Small intestine (tissue), 7 donors: ENCODE measurements around the gene ANKRD33B. TPM values are rescaled to one million over a fixed set of nuclear protein-coding genes. Genes with fewer than 3 reads are reported as not detected.

Source experiments
- DNase-seq, 2 donors: peaks; one replicate each; pipeline versions ENCODE4 v3.0.0 to v3.0.0-alpha.2; 2013
- FAIRE-seq: peaks from 2 replicates; lab custom pipeline; 2012; peaks lifted over from hg19 to GRCh38; lab: Jason Lieb, UNC
- H3K27ac ChIP-seq, 3 donors: one replicate each; pipeline ENCODE4 v1.5.1; 2013; ENCODE audit warnings: low read length in 2 of 3, mild to moderate bottlenecking in 2 of 3, control low read depth in 1 of 3, inconsistent platforms in 1 of 3, low read depth in 1 of 3, moderate library complexity in 1 of 3
- H3K27me3 ChIP-seq, 3 donors: one replicate each; pipeline ENCODE4 v1.6.1; 2013; ENCODE audit warnings: low read length in 3 of 3, inconsistent platforms in 1 of 3; ENCODE audit not compliant: control insufficient read depth in 3 of 3, insufficient read depth in 3 of 3
- H3K36me3 ChIP-seq, 3 donors: one replicate each; pipeline ENCODE4 v1.6.1; 2013; ENCODE audit warnings: low read length in 3 of 3, inconsistent platforms in 1 of 3, low read depth in 1 of 3, mild to moderate bottlenecking in 1 of 3, moderate library complexity in 1 of 3; ENCODE audit not compliant: control insufficient read depth in 3 of 3, insufficient read depth in 2 of 3
- H3K4me1 ChIP-seq, 3 donors: one replicate each; pipeline ENCODE4 v1.6.1; 2013; ENCODE audit warnings: low read length in 2 of 3, inconsistent platforms in 1 of 3, low read depth in 1 of 3, mild to moderate bottlenecking in 1 of 3, moderate library complexity in 1 of 3; ENCODE audit not compliant: control insufficient read depth in 3 of 3, insufficient read depth in 2 of 3
- H3K4me3 ChIP-seq, 3 donors: one replicate each; pipeline ENCODE4 v1.5.1; 2013; ENCODE audit warnings: low read length in 3 of 3, control low read depth in 1 of 3, inconsistent platforms in 1 of 3, low read depth in 1 of 3, mild to moderate bottlenecking in 1 of 3, moderate library complexity in 1 of 3
- H3K9me3 ChIP-seq, 2 donors: one replicate each; pipeline ENCODE4 v1.6.1; 2013; ENCODE audit warnings: low read depth in 1 of 2, low read length in 1 of 2; ENCODE audit not compliant: control insufficient read depth in 2 of 2, insufficient read depth in 1 of 2
- WGBS, 3 donors: extraction: QIAGEN DNeasy Blood & Tissue Kit; methylation state at CpG; one replicate each; pipeline ENCODE4 v1.1.7; 2013; 5-methylcytosine and 5-hydroxymethylcytosine counted together
- polyA plus RNA-seq, 4 donors: library from polyadenylated mRNA; stranded (reverse) in 3 of 4; unstranded in 1 of 4; fragments of 200-250 nt in 3 of 4; fragments of 120-200 nt in 1 of 4; gene quantifications; one replicate each; pipeline versions ENCODE4 v1.2.1 to v1.2.3, GENCODE V29; 2013
- donor health status: healthy with polysubstance abuse.
- donor health status: control.
- donor health status: control.
- donor health status: Bipolar disorder and iron deficiency.
- donor health status: healthy.

The ANKRD33B gene
- polyA plus RNA-seq, 4 donors: 0.25 to 1.0 (median 0.27) TPM; not detected in 1

DNA sequence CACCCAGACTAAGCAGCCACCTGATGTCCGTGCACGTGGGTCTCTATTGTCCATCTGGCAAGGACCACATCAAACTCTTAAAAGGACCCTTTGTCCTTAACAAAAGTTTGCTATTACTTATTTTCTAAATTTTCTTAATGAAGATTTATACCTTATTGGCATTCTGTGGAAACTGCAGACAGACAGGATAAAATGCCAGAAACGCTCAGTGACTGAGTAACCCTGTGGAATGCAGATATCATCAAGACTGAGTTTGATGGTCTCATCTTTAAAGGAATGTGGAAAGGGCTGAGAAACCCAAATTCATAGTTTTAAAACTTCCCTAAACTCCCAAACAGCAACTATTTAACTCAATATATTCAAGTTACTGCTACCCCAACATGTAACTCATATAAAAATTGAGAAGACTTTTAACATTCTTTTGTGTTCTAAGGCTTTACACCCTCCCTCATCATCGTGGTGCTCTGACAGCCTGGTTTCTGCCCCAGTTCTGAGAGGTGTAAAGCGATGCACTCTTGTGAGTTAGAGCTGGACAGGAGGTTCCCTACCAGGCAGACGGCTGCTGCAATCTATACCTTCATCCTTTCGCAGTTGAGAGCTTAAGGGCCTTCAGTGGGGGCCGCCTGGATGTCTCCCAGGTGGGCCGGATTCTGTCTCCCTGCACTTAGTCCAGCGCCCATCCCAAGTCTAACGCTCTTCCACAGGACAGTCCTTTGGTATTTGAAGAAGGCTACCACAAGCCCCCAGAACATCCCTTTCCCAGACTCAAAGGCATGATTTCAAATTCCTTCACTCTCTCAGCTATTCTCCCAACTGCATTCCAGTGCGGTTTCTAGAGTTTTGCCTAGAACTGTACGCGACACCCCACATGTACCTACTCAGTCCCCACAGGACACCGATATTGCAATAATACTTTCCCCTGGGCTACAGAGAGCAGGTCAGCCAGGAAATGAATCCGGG is 128.2 kb downstream of the ANKRD33B start:
- no peak for FAIRE-seq
- 92 to 95% (median 95%) methylated on average over 16 of the region's 16 CpGs for WGBS, 3 donors

GRCh38 chr5:10695055-10695649 is 131.3 kb downstream of the ANKRD33B start:
- WGBS, 3 donors: 11 to 31% (median 21%) methylated on average over 14 of the region's 14 CpGs
- Histone ChIP-seq H3K27me3 (no peaks in the 10 kb centered on the region), H3K9me3 (no peaks in the 10 kb centered on the region), H3K27ac (no peak overlapping the region), H3K36me3 (peaks cover 0 to 29% (median 0%) of the 10 kb centered on the region in 3 donors), H3K4me3 (no peak overlapping the region), H3K4me1 (no peaks in the 10 kb centered on the region)
- DNase-seq (peak; percentile 59 to 71), FAIRE-seq (no peak)

More for the DNA sequence above, 128.2 kb downstream of the ANKRD33B start:
- H3K4me3 ChIP-seq: no peak overlapping the region
- no peak for DNase-seq
- no peak overlapping the region for H3K27ac ChIP-seq
- peaks cover 0 to 36% (median 0%) of the 10 kb centered on the region in 3 donors for H3K36me3 ChIP-seq
- H3K9me3 ChIP-seq: peaks cover 0 to 4% of the 10 kb centered on the region in 2 donors
- no peaks in the 10 kb centered on the region for H3K4me1 ChIP-seq
- H3K27me3 ChIP-seq: no peaks in the 10 kb centered on the region

GRCh38 chr5:10695759-10696543 is 132.1 kb downstream of the ANKRD33B start:
- DNase-seq (no peak), FAIRE-seq (no peak)
- H3K4me1 ChIP-seq: no peaks in the 10 kb centered on the region
- H3K27me3 ChIP-seq: no peaks in the 10 kb centered on the region
- no peak overlapping the region for H3K27ac ChIP-seq
- WGBS, 3 donors: 77 to 87% (median 81%) methylated on average over 7 of the region's 7 CpGs
- H3K9me3 ChIP-seq: no peaks in the 10 kb centered on the region
- H3K4me3 ChIP-seq: no peak overlapping the region
- H3K36me3 ChIP-seq: peaks cover 0 to 35% (median 0%) of the 10 kb centered on the region in 3 donors

DNA sequence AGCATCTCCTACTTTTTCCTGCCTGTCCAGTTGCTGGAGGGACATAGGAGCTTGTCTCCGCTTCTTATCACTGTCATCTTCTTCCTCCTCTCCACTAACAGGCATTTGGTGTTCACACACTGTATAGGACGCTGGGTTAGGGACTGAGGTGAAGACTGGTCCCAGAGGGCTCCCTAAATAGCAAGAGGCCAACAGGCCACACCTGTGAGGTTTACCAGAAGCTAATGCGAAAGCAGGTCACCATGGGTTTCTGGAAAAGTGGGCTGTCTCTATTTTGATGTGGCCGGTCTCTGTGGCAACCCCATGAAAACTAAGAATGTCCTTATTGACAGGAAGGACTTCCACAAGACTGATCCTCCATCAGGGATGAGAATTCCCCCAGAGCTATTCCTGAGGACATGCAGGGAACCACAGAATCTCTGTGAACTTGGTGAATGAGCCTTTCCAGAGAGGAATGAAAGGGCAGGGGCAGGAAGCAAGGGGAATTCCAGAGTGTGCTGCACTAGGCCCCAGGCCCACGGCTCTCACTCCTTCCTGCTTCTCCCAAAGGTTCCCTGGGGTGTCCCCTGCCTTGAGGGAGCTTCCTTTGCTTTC is 135.5 kb downstream of the ANKRD33B start:
- DNase-seq (no peak), FAIRE-seq (no peak)
- H3K36me3 ChIP-seq: peaks cover 0 to 34% (median 0%) of the 10 kb centered on the region in 3 donors
- no peaks in the 10 kb centered on the region for H3K9me3 ChIP-seq
- H3K4me1 ChIP-seq: peaks cover 0 to 2% (median 0%) of the 10 kb centered on the region in 3 donors
- peak overlapping the region in 1 of 3 donors; percentile 57 for H3K27ac ChIP-seq
- H3K4me3 ChIP-seq: no peak overlapping the region
- WGBS, 3 donors: 84 to 89% (median 88%) methylated on average over 5 of the region's 5 CpGs
- no peaks in the 10 kb centered on the region for H3K27me3 ChIP-seq

- DNase-seq (no peak), FAIRE-seq (no peak)
- Histone ChIP-seq H3K9me3 (no peaks in the 10 kb centered on the region), H3K36me3 (peaks cover 0 to 35% (median 0%) of the 10 kb centered on the region in 3 donors), H3K27ac (peak overlapping the region in 1 of 3 donors; percentile 57), H3K4me3 (no peak overlapping the region), H3K27me3 (no peaks in the 10 kb centered on the region), H3K4me1 (peaks cover 0 to 5% (median 3%) of the 10 kb centered on the region in 3 donors)
- 63 to 84% (median 74%) methylated on average over 8 of the region's 8 CpGs for WGBS, 3 donors
These were observed 136.1 kb downstream of the ANKRD33B start for GRCh38 chr5:10699987-10700386.

DNA sequence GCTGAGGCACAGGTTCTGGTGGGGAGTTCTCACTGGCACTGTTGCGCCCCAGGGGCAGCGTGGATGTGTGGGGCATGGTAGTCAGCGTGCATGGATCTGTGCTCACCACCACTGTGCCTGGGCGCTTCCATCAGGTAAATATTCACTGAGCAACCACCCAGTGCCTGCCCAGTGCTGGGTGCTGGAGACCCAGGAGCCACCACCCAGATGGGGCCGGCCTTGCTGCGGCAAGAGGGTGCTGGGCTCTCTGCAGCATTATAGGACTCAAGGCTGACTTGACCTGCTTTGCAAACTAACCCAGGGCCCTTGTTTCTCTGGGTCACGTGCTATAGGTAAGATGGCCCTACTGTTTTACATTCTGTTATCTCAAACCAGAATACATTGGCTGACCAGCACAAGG is 136.6 kb downstream of the ANKRD33B start:
- Histone ChIP-seq H3K27me3 (no peaks in the 10 kb centered on the region), H3K9me3 (no peaks in the 10 kb centered on the region), H3K4me1 (peaks cover 0 to 5% (median 3%) of the 10 kb centered on the region in 3 donors), H3K27ac (peak overlapping the region in 1 of 3 donors; percentile 42), H3K36me3 (peaks cover 0 to 39% (median 0%) of the 10 kb centered on the region in 3 donors), H3K4me3 (no peak overlapping the region)
- FAIRE-seq: no peak
- WGBS, 3 donors: 94 to 97% (median 97%) methylated on average over 7 of the region's 7 CpGs
- DNase-seq: no peak

DNA sequence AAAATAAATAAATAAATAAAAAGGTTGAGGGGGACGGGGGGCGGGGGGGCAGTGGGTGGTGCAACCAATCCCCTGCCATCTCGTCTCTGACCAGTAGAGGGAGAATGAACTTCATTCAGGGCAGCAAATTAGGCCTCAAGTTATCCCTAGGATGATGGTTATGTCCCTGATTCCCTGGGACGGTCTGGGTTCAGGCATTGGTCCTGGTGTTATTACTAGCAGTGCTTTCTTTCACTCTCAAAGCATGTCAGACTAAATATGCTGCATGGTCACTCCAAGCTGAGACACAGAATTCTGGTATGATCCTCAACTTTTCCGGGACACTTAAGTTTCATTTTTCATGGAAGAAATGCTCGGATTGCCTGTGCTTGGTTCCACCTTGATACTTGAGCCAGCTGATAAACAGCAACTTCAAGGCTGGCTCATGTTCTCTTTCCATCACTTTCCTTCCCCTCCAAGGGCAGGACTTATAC is 137.7 kb downstream of the ANKRD33B start:
- H3K4me3 ChIP-seq: no peak overlapping the region
- peaks cover 0 to 39% (median 0%) of the 10 kb centered on the region in 3 donors for H3K36me3 ChIP-seq
- no peaks in the 10 kb centered on the region for H3K27me3 ChIP-seq
- H3K9me3 ChIP-seq: no peaks in the 10 kb centered on the region
- WGBS, 3 donors: 37 to 48% (median 44%) methylated on average over 6 of the region's 6 CpGs
- peaks cover 0 to 5% (median 3%) of the 10 kb centered on the region in 3 donors for H3K4me1 ChIP-seq
- FAIRE-seq: no peak
- DNase-seq: peak; percentile 33 to 39
- peak overlapping the region in 1 of 3 donors; percentile 37 for H3K27ac ChIP-seq
